SK-N-SH (cell line): ENCODE data around the gene COL5A2. TPM values are rescaled to one million over a fixed set of nuclear protein-coding genes. Genes with fewer than 3 reads are reported as not detected.

ENCODE experiments used
- CTCF ChIA-PET: fragments of 300-600, 350-600 bp; formaldehyde crosslinking; extraction: SDS; loops from one replicate; lab custom pipeline; 2021; lab: Yijun Ruan, JAX
- POLR2A ChIA-PET: fragments of 350-600 bp; sonication (Branson Sonifier 250); formaldehyde crosslinking; extraction: SDS; loops from one replicate; lab custom pipeline; 2020; ENCODE audit warnings: antibody characterized with exemption, inconsistent platforms; lab: Yijun Ruan, JAX
- DNase-seq: peaks from one replicate; pipeline ENCODE4 v3.0.0; 2012
- H2AFZ ChIP-seq: fragments of 200-600 bp; sonication (generic); 2 replicates; pipeline ENCODE4 v1.8.1; 2016; ENCODE audit warnings: antibody characterized with exemption, mild to moderate bottlenecking, low read depth
- H3F3A ChIP-seq: fragments of 200-600 bp; sonication (generic); replicated peaks from 2 replicates; pipeline ENCODE3; 2016; ENCODE audit warnings: antibody characterized with exemption, mild to moderate bottlenecking; ENCODE audit not compliant: insufficient read depth
- H3K27ac ChIP-seq, 2 experiments: fragments of 200-500 bp in 1 of 2; fragments of 200-600 bp in 1 of 2; sonication (Bioruptor generic) in 1 of 2; sonication (generic), shearing (Covaris generic) in 1 of 2; 2 replicates each; pipeline versions ENCODE4 v1.5.1 to v1.6.1; 2014 to 2016; ENCODE audit warnings: low read depth in 2 of 2, inconsistent platforms in 1 of 2, low read length in 1 of 2, mild to moderate bottlenecking in 1 of 2, mixed read lengths in 1 of 2
- H3K27me3 ChIP-seq: fragments of 200-600 bp; sonication (generic), shearing (Covaris generic); 2 replicates; pipeline ENCODE4 v1.6.1; 2016; ENCODE audit warnings: mixed run types; ENCODE audit not compliant: insufficient read depth
- H3K36me3 ChIP-seq, 2 experiments: fragments of 200-500 bp in 1 of 2; fragments of 200-600 bp in 1 of 2; sonication (Bioruptor generic) in 1 of 2; sonication (generic) in 1 of 2; replicated peaks in 1 of 2; 2 replicates each; pipeline versions ENCODE3 to v1.5.1; 2014 to 2016; ENCODE audit warnings: low read length in 1 of 2, mild to moderate bottlenecking in 1 of 2; ENCODE audit not compliant: insufficient read depth in 2 of 2, control insufficient read depth in 1 of 2
- H3K4me1 ChIP-seq, 2 experiments: fragments of 200-500 bp in 1 of 2; fragments of 200-600 bp in 1 of 2; sonication (Bioruptor generic) in 1 of 2; sonication (generic), shearing (Covaris generic) in 1 of 2; 2 replicates each; pipeline versions ENCODE4 v1.5.1 to v1.6.1; 2014 to 2016; ENCODE audit warnings: low read depth in 1 of 2, low read length in 1 of 2, mixed run types in 1 of 2; ENCODE audit not compliant: insufficient read depth in 2 of 2, control insufficient read depth in 1 of 2
- H3K4me2 ChIP-seq: fragments of 200-600 bp; sonication (generic), shearing (Covaris generic); 2 replicates; pipeline ENCODE4 v1.6.1; 2017; ENCODE audit warnings: mixed run types
- H3K4me3 ChIP-seq, 2 experiments: fragments of 200-500 bp in 1 of 2; fragments of 200-600 bp in 1 of 2; sonication (Bioruptor generic) in 1 of 2; sonication (generic), shearing (Covaris generic) in 1 of 2; 2 replicates each; pipeline versions ENCODE4 v1.5.1 to v1.8.1; 2014 to 2016; ENCODE audit warnings: low read depth in 2 of 2, inconsistent platforms in 1 of 2, low read length in 1 of 2, mild to moderate bottlenecking in 1 of 2, mixed read lengths in 1 of 2, moderate library complexity in 1 of 2
- H3K79me2 ChIP-seq: fragments of 200-600 bp; sonication (generic); 2 replicates; pipeline ENCODE4 v1.8.1; 2017; ENCODE audit warnings: mild to moderate bottlenecking; ENCODE audit not compliant: insufficient read depth
- H3K9ac ChIP-seq: fragments of 200-600 bp; sonication (generic); 2 replicates; pipeline ENCODE4 v1.6.1; 2017; ENCODE audit warnings: mixed run types
- H3K9me2 ChIP-seq: fragments of 200-600 bp; sonication (generic); 2 replicates; pipeline ENCODE4 v1.6.1; 2017; ENCODE audit warnings: mixed run types
- H3K9me3 ChIP-seq: fragments of 200-600 bp; sonication (generic); 2 replicates; pipeline ENCODE4 v1.6.1; 2017; ENCODE audit warnings: mixed run types, mild to moderate bottlenecking, moderate library complexity
- H4K20me1 ChIP-seq: fragments of 200-600 bp; sonication (generic); 2 replicates; pipeline ENCODE4 v1.6.1; 2017; ENCODE audit warnings: mild to moderate bottlenecking, mixed run types; ENCODE audit not compliant: insufficient read depth
- CTCF ChIP-seq: fragments of 200-600 bp; sonication (generic); IDR thresholded peaks from 2 replicates; pipeline ENCODE4 v1.6.1; 2017; ENCODE audit warnings: antibody characterized with exemption, mild to moderate bottlenecking, moderate library complexity
- EP300 ChIP-seq, 2 experiments: IDR thresholded peaks; 2 replicates each; pipeline versions ENCODE4 v1.4.0 to v1.6.1; 2012; ENCODE audit warnings: borderline replicate concordance in 1 of 2, low read depth in 1 of 2, low read length in 1 of 2
- EZH2phosphoT487 ChIP-seq: fragments of 200-600 bp; sonication (generic); IDR thresholded peaks from 2 replicates; pipeline ENCODE4 v1.6.1; 2017; ENCODE audit warnings: low read depth, mixed run types, mild to moderate bottlenecking, antibody characterized with exemption, moderate library complexity, borderline replicate concordance
- FOSL2 ChIP-seq: IDR thresholded peaks from 2 replicates; pipeline ENCODE4 v1.4.0; 2012; ENCODE audit warnings: low read depth, mild to moderate bottlenecking, moderate library complexity, borderline replicate concordance
- FOXJ3 ChIP-seq: sonication (generic); formaldehyde crosslinking; IDR thresholded peaks from 2 replicates; pipeline ENCODE4 v1.5.1; 2020; ENCODE audit warnings: mild to moderate bottlenecking, missing genetic modification reagents
- JUND ChIP-seq: IDR thresholded peaks from 2 replicates; pipeline ENCODE4 v1.4.0; 2012
- NFIC ChIP-seq: IDR thresholded peaks from 2 replicates; pipeline ENCODE4 v1.4.0; 2012; ENCODE audit warnings: borderline replicate concordance
- POLR2AphosphoS5 ChIP-seq: IDR thresholded peaks from 2 replicates; pipeline ENCODE4 v1.6.1; 2012; ENCODE audit warnings: low read depth, low read length
- TEAD4 ChIP-seq: IDR thresholded peaks from 2 replicates; pipeline ENCODE4 v1.4.0; 2012; ENCODE audit warnings: mild to moderate bottlenecking, borderline replicate concordance; ENCODE audit not compliant: insufficient read depth
- WGBS: methylation state at CpG from one replicate; pipeline ENCODE4 v1.1.6; 2017; ENCODE audit warnings: low lambda C conversion rate; 5-methylcytosine and 5-hydroxymethylcytosine counted together
- polyA plus RNA-seq, 3 experiments: library from polyadenylated mRNA; depleted of rRNA; stranded (reverse); fragments of >200 nt; gene quantifications; 2 replicates each; pipeline ENCODE4 v1.2.3, GENCODE V29; 2012
- small RNA-seq, 7 experiments: library from RNA; depleted of rRNA; stranded (forward); fragments of <200 nt; gene quantifications; one replicate each; pipeline ENCODE3, GENCODE V24; 2012

Gene COL5A2
- polyA plus RNA-seq, 1 of the 3 experiments (the other 2 are of a cell fraction), result 20.4 TPM

DNA sequence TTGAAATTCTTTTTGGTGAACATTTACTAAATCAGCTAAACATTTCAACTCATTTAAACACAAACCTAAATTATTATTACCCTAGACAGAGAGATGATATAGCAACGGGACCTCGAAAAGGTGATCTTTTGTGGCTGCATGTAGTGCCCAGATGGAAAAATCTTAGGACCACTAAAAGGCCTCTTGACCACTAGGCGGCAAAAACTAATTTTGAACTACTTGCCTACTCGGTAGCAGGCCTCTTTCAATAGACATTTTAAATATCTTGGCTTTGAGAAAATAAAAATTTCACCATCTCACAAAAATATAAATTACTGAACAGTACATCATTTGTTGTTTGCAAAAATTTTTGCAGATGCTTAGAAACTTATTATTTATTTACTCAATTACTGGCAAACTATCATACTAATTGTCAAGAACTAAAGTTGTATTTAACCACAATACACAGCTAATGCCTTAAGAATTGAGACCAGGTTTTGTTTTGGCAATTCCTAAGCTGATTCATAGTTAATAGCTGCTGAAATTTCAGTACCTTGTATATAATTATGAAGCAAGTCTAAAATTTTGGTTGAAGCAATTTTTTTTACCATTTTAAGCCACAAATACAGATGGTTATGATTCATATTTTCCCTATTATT, 196.0 kb downstream of the COL5A2 start:
- Histone ChIP-seq H3K4me3 (no peak overlapping the region; a peak in 1 of 4 replicates), H3K9me2 (no peaks in the 10 kb centered on the region), H3K4me1 (peaks cover 17 to 51% of the 10 kb centered on the region in 2 experiments), H3K27me3 (no peaks in the 10 kb centered on the region), H4K20me1 (no peaks in the 10 kb centered on the region), H3K4me2 (peak overlapping the region; percentile 56; the same call in 1 of the 2 replicates), H3K9ac (peak overlapping the region; percentile 96), H3K27ac (peak overlapping the region; percentile 99 to 100), H2AFZ (no peak overlapping the region), H3K79me2 (peaks cover 94% of the 10 kb centered on the region), H3K9me3 (no peaks in the 10 kb centered on the region), H3F3A (peaks cover 88% of the 10 kb centered on the region), H3K36me3 (peaks cover 43 to 73% of the 10 kb centered on the region in 2 experiments)
- no peak for DNase-seq
- peak; percentile 75 for TF ChIP-seq POLR2AphosphoS5
- peak; percentile 29; the same call in 1 of the 2 replicates for TF ChIP-seq FOSL2
- no peak for TF ChIP-seq FOXJ3 (CRISPR knock-in tag)
- TF ChIP-seq EP300 (IDR thresholded peaks at IDR 0.05; ENCODE audit: borderline replicate concordance in 1 of 2, low read depth in 1 of 2, low read length in 1 of 2), result peak in 1 of 2 experiments; percentile 64; a peak in 2 of 4 replicates
- TF ChIP-seq EZH2phosphoT487, result no peak
- TF ChIP-seq CTCF, result peak; percentile 64
- peak; percentile 44; the same call in 1 of the 2 replicates for TF ChIP-seq JUND
- peak; percentile 39; the same call in 1 of the 2 replicates for TF ChIP-seq NFIC
- TF ChIP-seq TEAD4, result peak; percentile 43; the same call in 1 of the 2 replicates
- ChIA-PET CTCF (interaction anchor here (0.9 to 4.7 kb wide), 15 partner anchors 9 to 1488 kb away, joined by 3 to 32 read pairs (median 4); partner anchors contain the start of gene COL3A1), POLR2A (no interaction called here)
- WGBS, result 71% methylated on average over 4 of the region's 4 CpGs

Small RNA genes within 50 kb of the gene (small RNA-seq; reads per million reads assigned to genes)
- 0 to 3.9 (median 0.11) reads per million in 7 experiments for gene MIR3129

Other genes with a start within 250 kb of the COL5A2 start
- gene COL3A1, start 205.4 kb downstream of the COL5A2 start, polyA plus RNA-seq (2012; rRNA removed), result 900 and 987 TPM in 2 replicates